Bronchial epithelial cell (primary cell): ENCODE measurements around the gene PRICKLE1. TPM values are rescaled to one million over a fixed set of nuclear protein-coding genes. Genes with fewer than 3 reads are reported as not detected.
A peak's percentile ranks its signal among the peaks of the same experiment; 100 is the strongest.

ENCODE experiments used
- DNase-seq: peaks from one replicate; pipeline ENCODE4 v3.0.0-alpha.2; 2010; ENCODE audit warnings: low read depth
- FAIRE-seq: peaks from 2 replicates; lab custom pipeline; 2011; peaks lifted over from hg19 to GRCh38; lab: Jason Lieb, UNC
- H3K27me3 ChIP-seq: 2 replicates; pipeline ENCODE4 v1.5.1; 2011; ENCODE audit warnings: low read length; ENCODE audit not compliant: control insufficient read depth, insufficient read depth
- H3K36me3 ChIP-seq: 2 replicates; pipeline ENCODE4 v1.5.1; 2011; ENCODE audit warnings: low read length; ENCODE audit not compliant: control insufficient read depth, insufficient read depth
- H3K4me3 ChIP-seq: 2 replicates; pipeline ENCODE4 v1.5.1; 2011; ENCODE audit warnings: mild to moderate bottlenecking, low read depth, low read length, control low read depth
- CTCF ChIP-seq: IDR thresholded peaks from 2 replicates; pipeline ENCODE4 v1.5.1; 2011; ENCODE audit warnings: mild to moderate bottlenecking, moderate library complexity, low read length, control low read depth, inconsistent platforms; ENCODE audit not compliant: insufficient read depth, severe bottlenecking
- total RNA-seq: library from RNA; depleted of rRNA; stranded (reverse); fragments of >200 nt; gene quantifications from 2 replicates; pipeline ENCODE4 v1.2.1, GENCODE V29; 2014

PRICKLE1 gene
- total RNA-seq, 1 donor from 2014 or later: 1.1 TPM

- no peak for DNase-seq
Observed at GRCh38 chr12:42481368-42481767, 108.2 kb downstream of the PRICKLE1 start.

GRCh38 chr12:42477941-42478340, 111.6 kb downstream of the PRICKLE1 start:
- TF ChIP-seq CTCF: no peak
- Histone ChIP-seq H3K27me3 (no peaks in the 10 kb centered on the region), H3K4me3 (no peak overlapping the region), H3K36me3 (no peaks in the 10 kb centered on the region)
- no peak for FAIRE-seq
- no peak for DNase-seq

More at GRCh38 chr12:42481368-42481767, 108.2 kb downstream of the PRICKLE1 start:
- Histone ChIP-seq H3K36me3 (no peaks in the 10 kb centered on the region), H3K4me3 (no peak overlapping the region), H3K27me3 (no peaks in the 10 kb centered on the region)
- TF ChIP-seq CTCF: no peak
- FAIRE-seq: no peak

- no peak for FAIRE-seq
Observed at GRCh38 chr12:42475106-42475505, 114.4 kb downstream of the PRICKLE1 start.

GRCh38 chr12:42474391-42474790, 115.2 kb downstream of the PRICKLE1 start:
- no peak for FAIRE-seq
- H3K27me3 ChIP-seq: no peaks in the 10 kb centered on the region
- TF ChIP-seq CTCF: no peak
- DNase-seq: peak; percentile 97
- peaks cover 2% of the 10 kb centered on the region for H3K36me3 ChIP-seq
- no peak overlapping the region for H3K4me3 ChIP-seq

More at GRCh38 chr12:42475106-42475505, 114.4 kb downstream of the PRICKLE1 start:
- Histone ChIP-seq H3K4me3 (no peak overlapping the region), H3K36me3 (no peaks in the 10 kb centered on the region), H3K27me3 (no peaks in the 10 kb centered on the region)
- no peak for TF ChIP-seq CTCF
- DNase-seq: no peak

GRCh38 chr12:42473561-42473960, 116.0 kb downstream of the PRICKLE1 start:
- no peak for TF ChIP-seq CTCF
- FAIRE-seq: no peak

GRCh38 chr12:42473130-42473529, 116.4 kb downstream of the PRICKLE1 start:
- peak; percentile 57 for DNase-seq
- Histone ChIP-seq H3K4me3 (no peak overlapping the region), H3K36me3 (peaks cover 4% of the 10 kb centered on the region), H3K27me3 (no peaks in the 10 kb centered on the region)
- TF ChIP-seq CTCF: no peak
- FAIRE-seq: no peak

More at GRCh38 chr12:42473561-42473960, 116.0 kb downstream of the PRICKLE1 start:
- Histone ChIP-seq H3K4me3 (no peak overlapping the region), H3K27me3 (no peaks in the 10 kb centered on the region), H3K36me3 (peaks cover 4% of the 10 kb centered on the region)
- no peak for DNase-seq
